22Rv1 (cell line): ENCODE data around the gene ZNF41.

Experiments used
- H3K27ac ChIP-seq: fragments of 450-650 bp; 2 replicates; pipeline ENCODE4 v1.5.1; 2017
- CTCF ChIP-seq: fragments of 450-650 bp; IDR thresholded peaks from 2 replicates; pipeline ENCODE4 v1.5.1; 2017; ENCODE audit warnings: mild to moderate bottlenecking
- ZFX ChIP-seq: fragments of 450-650 bp; IDR thresholded peaks from 2 replicates; pipeline ENCODE4 v1.6.1; 2017; ENCODE audit warnings: antibody characterized with exemption, borderline replicate concordance

The ZNF41 gene

GRCh38 chrX:47452112-47452511, 30.9 kb downstream of the ZNF41 start:
- TF ChIP-seq ZFX (no peak), CTCF (no peak)
- no peak overlapping the region for H3K27ac ChIP-seq

- H3K27ac ChIP-seq = no peak overlapping the region
- no peak for TF ChIP-seq CTCF
These were observed 34.7 kb downstream of the ZNF41 start for GRCh38 chrX:47448165-47448806.

GRCh38 chrX:47447607-47448006, 35.4 kb downstream of the ZNF41 start:
- no peak overlapping the region for H3K27ac ChIP-seq
- TF ChIP-seq CTCF (no peak), ZFX (no peak)

GRCh38 chrX:47446971-47447370, 36.1 kb downstream of the ZNF41 start:
- H3K27ac ChIP-seq = no peak overlapping the region
- TF ChIP-seq ZFX (no peak), CTCF (no peak)

GRCh38 chrX:47446431-47446830, 36.6 kb downstream of the ZNF41 start:
- no peak for TF ChIP-seq CTCF
- TF ChIP-seq ZFX = no peak
- H3K27ac ChIP-seq = no peak overlapping the region

- TF ChIP-seq CTCF = no peak
- no peak for TF ChIP-seq ZFX
- H3K27ac ChIP-seq = no peak overlapping the region
These were observed 52.1 kb downstream of the ZNF41 start for GRCh38 chrX:47430925-47431324.

- no peak for TF ChIP-seq ZFX
- TF ChIP-seq CTCF = no peak
These were observed 60.6 kb downstream of the ZNF41 start for GRCh38 chrX:47422444-47422843.

More at GRCh38 chrX:47422444-47422843, 60.6 kb downstream of the ZNF41 start:
- no peak overlapping the region for H3K27ac ChIP-seq
